GM03348 (cell line): ENCODE results near the gene DPYSL4.
A peak's percentile ranks its signal among the peaks of the same experiment; 100 is the strongest.

Source experiments
- DNase-seq: peaks from one replicate; pipeline ENCODE4 v3.0.0; 2012; ENCODE audit warnings: low spot score

The DPYSL4 gene

DNA sequence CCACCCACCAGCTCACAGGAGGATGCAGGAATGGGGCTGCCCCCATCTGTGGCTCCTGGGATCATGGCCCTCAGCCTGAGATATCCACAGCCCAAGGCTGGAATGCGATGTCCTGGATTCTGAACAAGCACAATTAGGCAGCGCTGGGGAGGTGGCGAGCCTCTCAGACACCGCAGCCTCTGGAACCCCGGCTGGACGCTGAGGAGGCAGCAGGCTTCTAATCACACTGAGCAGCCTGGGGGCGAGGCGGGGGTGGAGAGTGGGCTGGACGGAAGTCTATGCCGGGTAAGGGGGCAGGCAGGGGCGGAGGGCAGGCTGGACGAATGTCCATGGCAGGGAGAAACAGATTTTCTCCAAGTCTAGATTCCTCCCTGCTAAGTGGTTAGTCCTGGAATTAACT, 56.4 kb downstream of the DPYSL4 start:
- no peak for DNase-seq

DNA sequence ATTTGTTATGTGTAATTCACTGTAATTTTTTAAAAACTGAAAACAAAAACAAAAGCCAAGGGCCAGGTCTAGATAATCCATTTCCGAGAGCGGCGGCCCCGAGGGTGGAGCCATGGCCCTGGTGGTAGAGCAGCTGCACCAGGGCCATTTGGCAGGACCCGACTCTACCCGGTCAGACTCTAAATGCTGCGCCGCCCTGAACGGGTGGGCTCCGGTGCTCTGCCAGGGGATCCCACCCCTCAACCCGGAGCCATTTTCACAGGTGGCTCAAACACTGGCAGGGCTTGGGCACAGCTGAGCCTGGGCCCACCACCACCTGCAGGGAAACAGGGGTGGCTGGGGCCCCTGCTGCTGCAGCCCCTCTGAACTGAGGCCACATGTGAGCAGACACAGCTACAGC, 56.9 kb downstream of the DPYSL4 start:
- DNase-seq, result no peak

DNA sequence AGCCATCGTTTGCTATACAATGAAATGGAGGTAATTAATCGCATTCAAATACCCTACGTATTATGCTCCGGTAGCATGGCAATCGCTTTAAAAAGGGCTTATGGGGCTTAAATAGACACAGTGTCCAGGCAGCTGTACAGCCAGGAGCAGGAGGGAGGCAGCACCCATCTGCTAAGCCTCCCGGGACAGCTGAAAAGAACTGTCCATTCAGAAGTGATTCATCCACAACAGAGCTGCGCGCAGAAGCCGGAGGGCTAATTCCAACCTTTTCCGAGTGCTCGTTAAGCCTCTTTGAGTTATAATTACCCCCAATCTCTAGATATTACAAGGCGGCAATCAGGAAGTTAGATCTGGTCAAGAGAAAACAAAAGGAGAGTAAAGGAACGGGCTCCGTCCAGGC, 58.3 kb downstream of the DPYSL4 start:
- DNase-seq, result no peak

DNA sequence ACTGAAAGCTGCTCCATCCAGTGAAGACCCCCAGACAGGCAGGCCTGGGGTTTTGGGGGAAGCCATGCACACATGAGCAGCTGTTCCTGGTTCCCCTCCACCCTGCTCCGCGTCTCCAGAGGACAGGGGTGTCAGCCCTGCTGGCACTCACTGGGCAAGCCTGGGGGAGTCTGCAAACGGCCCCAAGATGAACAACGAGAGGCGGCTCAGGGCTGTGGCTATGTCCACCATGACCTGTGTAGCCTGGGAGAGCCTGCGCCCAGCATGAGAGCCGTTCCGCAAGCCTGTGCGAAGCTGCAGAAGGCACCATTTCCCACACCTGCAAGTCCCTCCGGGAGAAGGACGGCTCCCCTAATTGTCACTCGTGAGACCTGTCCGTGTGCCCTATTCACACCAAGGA, 59.5 kb downstream of the DPYSL4 start:
- no peak for DNase-seq

DNA sequence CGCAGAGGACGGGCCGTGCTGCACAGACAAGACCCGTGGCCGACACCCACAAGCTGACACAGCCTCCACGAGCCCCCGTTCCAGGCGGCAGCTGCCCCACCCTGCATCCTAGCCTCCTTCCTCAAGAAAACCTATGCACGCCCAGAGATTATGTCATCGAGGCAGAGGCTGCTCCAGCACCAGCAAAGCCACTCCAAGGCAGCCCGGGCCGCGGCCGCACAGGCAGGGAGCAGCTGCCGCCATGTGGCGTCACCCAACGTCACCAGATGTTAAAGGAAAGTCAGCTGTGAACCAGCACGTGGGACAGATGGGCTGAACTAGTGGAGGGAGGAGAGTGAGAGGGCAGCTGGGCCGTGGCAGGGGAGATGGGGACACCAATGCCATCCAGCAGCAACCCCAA, 61.2 kb downstream of the DPYSL4 start:
- peak; percentile 32 for DNase-seq

DNA sequence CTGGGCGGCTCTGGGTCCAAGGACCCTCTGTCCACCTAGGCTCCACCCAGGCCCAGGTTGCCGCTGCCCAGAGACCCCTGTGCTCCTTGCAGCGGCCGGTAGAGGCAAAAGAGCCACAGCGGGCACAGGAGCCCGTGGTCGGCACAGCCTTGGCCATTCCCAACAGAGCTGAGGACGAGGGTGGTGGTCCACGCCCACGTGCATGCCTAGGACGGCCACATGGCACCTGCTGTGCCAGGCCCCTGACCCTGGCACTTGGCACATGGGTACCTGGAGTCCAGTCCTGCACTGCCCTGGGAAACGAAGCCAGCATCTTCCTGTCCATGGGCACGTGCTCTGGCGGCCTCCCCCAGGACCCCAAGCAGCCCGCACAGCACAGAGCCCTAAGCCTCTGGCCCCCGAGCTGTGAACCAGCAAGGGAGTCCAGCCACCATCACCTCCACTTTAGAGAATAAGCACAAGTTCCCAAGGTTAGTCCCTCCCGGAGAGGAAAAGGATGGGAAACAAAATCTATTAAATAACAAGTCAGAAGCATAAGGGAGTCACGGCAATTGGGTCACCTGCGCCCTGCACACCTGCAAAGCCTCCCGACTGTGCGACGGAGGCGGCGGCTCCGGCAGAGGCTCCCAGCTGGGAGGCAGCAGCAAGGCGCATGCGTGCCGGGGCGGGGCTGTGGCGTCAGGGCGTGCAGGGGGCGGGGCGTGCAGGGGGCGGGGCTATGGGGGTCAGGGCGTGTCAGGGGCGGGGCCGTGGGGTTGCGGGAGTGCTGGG, 61.9 kb downstream of the DPYSL4 start:
- DNase-seq, result peak; percentile 96

DNA sequence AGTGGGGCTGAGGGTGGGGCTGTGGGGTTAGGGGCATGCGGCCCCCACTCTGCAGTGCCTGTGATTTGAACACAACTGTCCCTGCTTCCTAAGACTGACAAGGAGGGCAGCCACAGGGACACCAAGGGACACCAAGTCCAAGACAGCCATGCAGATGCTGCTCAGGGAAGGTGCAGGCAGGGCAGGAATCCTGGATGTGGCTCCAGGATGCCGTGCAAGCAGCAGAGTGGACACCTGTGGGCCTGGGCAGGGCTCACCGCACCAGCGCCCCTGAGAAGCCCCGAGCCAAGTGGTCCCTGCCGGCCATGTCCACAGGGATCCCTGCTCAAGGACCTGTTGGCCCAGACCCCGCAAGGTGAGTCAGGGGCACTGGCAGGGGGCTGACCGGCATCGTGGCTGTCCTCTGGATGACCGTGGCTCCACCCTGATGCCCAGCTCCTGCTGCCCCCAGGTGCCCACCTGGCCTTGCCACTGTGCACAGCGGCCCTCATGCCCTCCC, 62.5 kb downstream of the DPYSL4 start:
- DNase-seq, result no peak

DNA sequence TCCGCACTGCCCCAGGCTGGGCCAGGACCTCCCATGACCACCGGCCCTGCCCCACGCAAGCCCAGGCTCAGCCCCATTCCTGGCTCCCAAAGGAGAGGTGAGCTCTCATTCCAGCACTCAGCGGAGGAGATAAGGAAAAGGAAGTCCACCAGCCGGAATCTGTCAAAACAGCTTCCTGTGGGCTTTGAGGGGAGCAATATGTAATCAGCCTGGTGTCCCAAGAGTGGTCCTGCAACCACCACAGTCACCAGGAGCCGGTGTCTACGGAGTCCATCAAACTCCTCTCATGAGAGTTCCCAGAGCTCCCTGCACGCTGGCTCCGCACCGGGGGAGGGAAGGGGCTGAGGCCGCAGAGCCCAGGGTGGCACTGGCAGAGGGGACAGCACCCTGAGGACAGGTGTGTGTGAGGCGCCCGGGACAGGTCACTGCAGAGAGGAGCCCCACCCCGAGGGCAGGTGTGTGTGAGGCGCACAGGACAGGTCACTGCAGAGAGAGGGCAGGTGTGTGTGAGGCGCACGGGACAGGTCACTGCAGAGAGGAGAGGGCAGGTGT, 63.2 kb downstream of the DPYSL4 start:
- no peak for DNase-seq

DNA sequence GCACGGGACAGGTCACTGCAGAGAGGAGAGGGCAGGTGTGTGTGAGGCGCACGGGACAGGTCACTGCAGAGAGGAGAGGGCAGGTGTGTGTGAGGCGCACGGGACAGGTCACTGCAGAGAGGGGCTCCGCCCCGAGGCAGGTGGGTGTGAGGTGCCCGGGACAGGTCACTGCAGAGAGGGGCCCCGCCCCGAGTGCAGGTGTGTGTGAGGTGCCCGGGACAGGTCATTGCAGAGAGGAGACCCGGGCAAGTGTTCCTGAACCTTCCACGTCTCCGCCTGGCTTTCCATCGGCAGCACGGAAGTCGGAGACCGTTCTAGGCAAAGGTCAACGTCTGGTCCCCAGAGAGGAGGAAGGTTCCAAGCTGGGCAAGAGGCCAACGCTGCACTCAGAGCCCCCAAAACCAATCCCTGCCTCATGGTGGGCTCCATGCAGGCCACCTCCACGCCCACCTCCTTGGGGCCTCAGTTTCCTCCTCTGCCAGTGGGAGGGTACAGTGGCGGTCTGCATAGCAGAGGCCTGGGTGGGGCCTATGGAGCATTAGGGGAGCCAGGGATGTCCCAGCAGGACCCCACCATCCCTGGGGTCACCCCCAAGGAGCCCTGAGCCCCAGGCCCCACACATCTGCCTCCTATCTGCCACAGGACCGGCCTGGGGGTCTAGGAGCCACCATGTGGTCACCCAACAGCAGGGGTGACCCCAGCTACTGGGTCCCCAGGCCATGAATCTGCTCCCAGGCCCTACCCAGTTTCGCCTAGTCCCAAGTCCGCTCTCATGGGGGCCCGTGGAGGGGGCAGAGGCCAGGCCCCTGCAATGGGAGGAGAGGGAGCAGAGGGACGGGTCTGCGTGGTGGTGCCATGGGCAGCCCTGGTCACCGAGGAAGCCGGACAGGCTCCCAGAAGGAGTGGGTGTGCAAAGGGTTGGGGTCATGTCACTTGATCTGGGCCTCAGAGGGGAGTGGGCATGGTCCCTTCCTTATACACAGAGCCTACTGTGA, 64.0 kb downstream of the DPYSL4 start:
- no peak for DNase-seq

DNA sequence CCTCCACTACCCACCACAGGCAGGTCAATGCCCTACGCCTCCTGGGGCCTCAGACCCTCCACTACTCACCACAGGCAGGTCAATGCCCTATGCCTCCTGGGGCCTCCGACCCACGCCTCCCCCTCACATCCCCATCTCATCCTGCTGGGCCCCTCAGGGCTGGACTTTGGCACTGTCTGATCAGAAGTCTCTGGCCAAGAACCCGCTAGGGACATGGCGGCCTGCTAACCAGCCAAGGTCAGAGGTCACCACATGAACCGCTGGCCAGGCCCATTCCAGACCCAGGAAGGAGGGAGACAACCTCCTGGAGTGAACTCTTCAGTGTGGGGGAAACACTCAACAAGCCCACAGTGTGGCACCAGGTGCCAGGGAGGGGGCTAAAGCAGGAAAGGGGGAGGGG, 65.2 kb downstream of the DPYSL4 start:
- DNase-seq, result no peak

DNA sequence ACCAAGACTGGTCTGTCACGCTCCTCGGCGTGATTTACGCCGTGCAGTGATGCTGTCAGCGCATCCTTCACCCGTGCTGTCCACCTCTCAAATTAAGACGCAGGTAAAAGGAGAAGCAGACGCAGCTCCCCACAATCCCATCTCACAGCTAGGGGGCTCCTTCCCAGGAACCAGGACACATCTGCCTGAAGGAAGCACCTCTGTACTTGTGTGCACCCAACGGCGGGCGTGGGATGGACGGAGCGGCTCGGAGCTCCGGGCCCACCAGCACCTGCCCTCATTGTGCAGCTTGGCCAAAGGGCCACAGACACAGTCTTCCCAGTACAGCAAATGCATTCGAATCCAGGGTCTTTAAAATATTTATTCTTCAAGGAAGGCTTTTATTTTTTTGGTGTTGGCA, 65.7 kb downstream of the DPYSL4 start:
- DNase-seq, result no peak

DNA sequence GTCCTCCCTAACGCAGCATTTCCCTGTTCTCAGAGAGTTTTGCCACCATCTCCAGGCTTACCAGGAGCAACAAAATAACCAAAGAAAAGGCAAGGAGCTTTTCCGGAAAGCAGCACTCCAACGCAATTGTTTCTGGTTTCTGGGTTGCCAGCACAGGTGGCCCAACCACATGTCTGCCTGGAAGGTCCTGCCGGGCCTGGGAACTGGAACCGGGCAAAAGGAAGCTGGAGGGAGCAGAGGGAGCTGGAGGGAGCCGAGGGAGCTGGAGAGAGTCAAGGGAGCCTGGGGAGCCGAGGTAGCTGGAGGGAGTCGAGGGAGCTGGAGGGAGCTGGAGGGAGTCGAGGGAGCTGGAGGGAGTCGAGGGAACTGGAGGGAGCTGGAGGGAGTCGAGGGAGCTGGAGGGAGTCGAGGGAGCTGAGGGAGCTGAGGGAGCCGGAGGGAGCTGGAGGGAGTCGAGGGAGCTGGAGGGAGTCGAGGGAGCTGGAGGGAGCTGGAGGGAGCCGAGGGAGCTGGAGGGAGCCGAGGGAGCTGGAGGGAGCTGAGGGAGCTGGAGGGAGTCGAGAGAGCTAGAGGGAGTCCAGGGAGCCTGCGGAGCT, 66.4 kb downstream of the DPYSL4 start:
- no peak for DNase-seq

DNA sequence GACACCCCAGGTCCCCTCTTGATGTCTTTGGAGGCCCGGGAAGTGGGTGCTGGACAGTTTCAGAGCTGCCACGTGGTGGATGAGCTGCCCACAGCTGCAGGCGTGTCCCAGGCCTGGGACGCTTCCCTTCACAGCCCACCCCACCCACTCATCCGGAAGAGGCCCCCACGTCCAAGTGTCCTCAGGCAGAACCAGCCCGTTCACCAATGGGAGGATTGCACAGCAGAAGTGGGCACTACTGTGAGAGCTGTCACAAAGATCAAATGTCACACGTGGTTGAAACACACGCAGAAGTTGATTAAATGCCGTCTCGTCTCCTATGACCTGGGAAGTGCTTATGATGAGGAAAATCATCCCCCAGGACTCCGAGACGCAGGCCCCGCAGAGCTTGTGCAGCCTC, 68.1 kb downstream of the DPYSL4 start:
- no peak for DNase-seq
